Common myeloid progenitor, CD34-positive (primary cell): ENCODE results near the gene MPRIP.

Experiments
- CTCF ChIA-PET: fragments of 350-600 bp; sonication (Branson Sonifier 250); formaldehyde crosslinking; loops from one replicate; lab custom pipeline; 2021; ENCODE audit warnings: antibody characterized with exemption; lab: Charles Lee
- POLR2A ChIA-PET: fragments of 350-600 bp; sonication (Branson Sonifier 250); formaldehyde crosslinking; loops from one replicate; lab custom pipeline; 2021; ENCODE audit warnings: antibody characterized with exemption; lab: Charles Lee
- DNase-seq, 3 donors: peaks; one replicate each; pipeline versions ENCODE4 v3.0.0 to v3.0.0-alpha.2; 2013
- H3K27ac ChIP-seq, 2 experiments: 1 replicate in 1 of 2; 2 replicates in 1 of 2; pipeline ENCODE4 v1.7.0; 2013; ENCODE audit warnings: inconsistent platforms in 2 of 2, low read length in 2 of 2, mild to moderate bottlenecking in 2 of 2, low read depth in 1 of 2, moderate library complexity in 1 of 2; ENCODE audit not compliant: severe bottlenecking in 2 of 2, insufficient read depth in 1 of 2, poor library complexity in 1 of 2
- H3K27me3 ChIP-seq, 5 experiments: replicated peaks in 2 of 5; 1 replicate in 3 of 5; 2 replicates in 2 of 5; pipeline versions ENCODE4 v1.6.1 to v1.7.0; 2013; ENCODE audit warnings: low read length in 4 of 5, mild to moderate bottlenecking in 2 of 5, moderate library complexity in 2 of 5, inconsistent platforms in 1 of 5; ENCODE audit not compliant: insufficient read depth in 5 of 5, control insufficient read depth in 4 of 5
- H3K36me3 ChIP-seq, 4 experiments: 1 replicate in 2 of 4; 2 replicates in 2 of 4; pipeline versions ENCODE4 v1.6.1 to v1.7.0; 2013; ENCODE audit warnings: low read length in 3 of 4, control low read depth in 1 of 4, mild to moderate bottlenecking in 1 of 4; ENCODE audit not compliant: control insufficient read depth in 4 of 4, insufficient read depth in 4 of 4
- H3K4me1 ChIP-seq, 4 experiments: 1 replicate in 3 of 4; 2 replicates in 1 of 4; pipeline versions ENCODE4 v1.6.1 to v1.7.1; 2013; ENCODE audit warnings: low read length in 3 of 4, mild to moderate bottlenecking in 3 of 4, control low read depth in 1 of 4, inconsistent platforms in 1 of 4, moderate library complexity in 1 of 4; ENCODE audit not compliant: control insufficient read depth in 4 of 4, insufficient read depth in 4 of 4; ENCODE audit errors: control extremely low read depth in 1 of 4
- H3K4me3 ChIP-seq, 7 experiments: 1 replicate in 4 of 7; 2 replicates in 3 of 7; pipeline versions ENCODE4 v1.5.1 to v1.7.0; 2013; ENCODE audit warnings: mild to moderate bottlenecking in 7 of 7, low read length in 6 of 7, moderate library complexity in 6 of 7, inconsistent platforms in 2 of 7, low read depth in 2 of 7, control low read depth in 1 of 7; ENCODE audit not compliant: insufficient read depth in 4 of 7, control insufficient read depth in 1 of 7; ENCODE audit errors: extremely low read depth in 1 of 7
- H3K9me3 ChIP-seq, 5 experiments: 1 replicate in 4 of 5; 2 replicates in 1 of 5; pipeline versions ENCODE4 v1.6.1 to v1.7.1; 2013; ENCODE audit warnings: low read length in 4 of 5, mild to moderate bottlenecking in 2 of 5, inconsistent platforms in 1 of 5, low read depth in 1 of 5, moderate library complexity in 1 of 5; ENCODE audit not compliant: control insufficient read depth in 4 of 5, insufficient read depth in 2 of 5; ENCODE audit errors: control extremely low read depth in 1 of 5
- WGBS: methylation state at CpG from one replicate; pipeline ENCODE4 v1.1.5; 2013; ENCODE audit not compliant: insufficient coverage; 5-methylcytosine and 5-hydroxymethylcytosine counted together

The MPRIP gene

GRCh38 chr17:17242246-17242645, 200.0 kb downstream of the MPRIP start:
- 94% methylated on average over 7 of the region's 7 CpGs for WGBS
- POLR2A ChIA-PET: no interaction called here

More at GRCh38 chr17:17242246-17242645, 200.0 kb downstream of the MPRIP start:
- H3K4me1 ChIP-seq: peaks cover 0 to 22% (median 11%) of the 10 kb centered on the region in 4 experiments
- no peaks in the 10 kb centered on the region for H3K27me3 ChIP-seq
- H3K36me3 ChIP-seq: peaks cover 2 to 16% (median 8%) of the 10 kb centered on the region in 4 experiments
- no peaks in the 10 kb centered on the region for H3K9me3 ChIP-seq
- DNase-seq: no peak
- no peak overlapping the region for H3K27ac ChIP-seq
- H3K4me3 ChIP-seq: no peak overlapping the region
- CTCF ChIA-PET: no interaction called here
